ENCODE measurements around the gene SLC1A4. TPM values are rescaled to one million over a fixed set of nuclear protein-coding genes. Genes with fewer than 3 reads are reported as not detected.
"Not testable (repeated sequence)": the region's sequence is repeated elsewhere in the genome, so short reads cannot be mapped to it uniquely, and the experiment has no call there.

SLC1A4 gene
- total RNA-seq, 1 donor from 2014 or later = 32.4 TPM

GRCh38 chr2:64963719-64964118 lies 25.5 kb upstream of the SLC1A4 start:
- no peak for DNase-seq (ENCODE audit: low spot score)

GRCh38 chr2:64966017-64966416 lies 23.2 kb upstream of the SLC1A4 start:
- no peak for DNase-seq (ENCODE audit: low spot score)

GRCh38 chr2:64966839-64967238 lies 22.4 kb upstream of the SLC1A4 start:
- DNase-seq (ENCODE audit: low spot score) = no peak

- DNase-seq (ENCODE audit: low spot score) = no peak
These were observed 21.6 kb upstream of the SLC1A4 start for GRCh38 chr2:64967601-64968000.

GRCh38 chr2:64969086-64969485 lies 20.1 kb upstream of the SLC1A4 start:
- DNase-seq (ENCODE audit: low spot score) = not testable (repeated sequence)

- no peak for DNase-seq (ENCODE audit: low spot score)
These were observed 18.7 kb upstream of the SLC1A4 start for GRCh38 chr2:64970495-64970894.

GRCh38 chr2:64972426-64972825 lies 16.8 kb upstream of the SLC1A4 start:
- no peak for DNase-seq (ENCODE audit: low spot score)

- DNase-seq (ENCODE audit: low spot score) = no peak
These were observed 16.3 kb upstream of the SLC1A4 start for GRCh38 chr2:64972876-64973275.

GRCh38 chr2:64975232-64975821 lies 13.9 kb upstream of the SLC1A4 start:
- peak; percentile 51 for DNase-seq (ENCODE audit: low spot score)

GRCh38 chr2:64976276-64976675 lies 12.9 kb upstream of the SLC1A4 start:
- no peak for DNase-seq (ENCODE audit: low spot score)

- no peak for DNase-seq (ENCODE audit: low spot score)
These were observed 10.5 kb upstream of the SLC1A4 start for GRCh38 chr2:64978514-64979268.

- no peak for DNase-seq (ENCODE audit: low spot score)
These were observed 9.5 kb upstream of the SLC1A4 start for GRCh38 chr2:64979744-64980143.

GRCh38 chr2:64980183-64980582 lies 9.0 kb upstream of the SLC1A4 start:
- DNase-seq (ENCODE audit: low spot score) = no peak

- DNase-seq (ENCODE audit: low spot score) = no peak
These were observed 6.8 kb upstream of the SLC1A4 start for GRCh38 chr2:64982311-64982857.

- DNase-seq (ENCODE audit: low spot score) = no peak
These were observed 6.3 kb upstream of the SLC1A4 start for GRCh38 chr2:64982932-64983331.

GRCh38 chr2:64985447-64985846 lies 3.8 kb upstream of the SLC1A4 start:
- DNase-seq (ENCODE audit: low spot score) = no peak

GRCh38 chr2:64987001-64987955 lies 1.9 kb upstream of the SLC1A4 start:
- no peak for DNase-seq (ENCODE audit: low spot score)

GRCh38 chr2:64987956-64988419 lies 1.2 kb upstream of the SLC1A4 start:
- DNase-seq (ENCODE audit: low spot score) = no peak

- DNase-seq (ENCODE audit: low spot score) = peak; percentile 64
These were observed 626 bp upstream of the SLC1A4 start for GRCh38 chr2:64988420-64989125.

- DNase-seq (ENCODE audit: low spot score) = no peak
These were observed 899 bp downstream of the SLC1A4 start for GRCh38 chr2:64989982-64990614.

GRCh38 chr2:64990876-64991275 lies 1.7 kb downstream of the SLC1A4 start:
- no peak for DNase-seq (ENCODE audit: low spot score)

Measured in ureter (tissue), 1 donor.